ENCODE data around the gene CSK.

CSK gene

DNA sequence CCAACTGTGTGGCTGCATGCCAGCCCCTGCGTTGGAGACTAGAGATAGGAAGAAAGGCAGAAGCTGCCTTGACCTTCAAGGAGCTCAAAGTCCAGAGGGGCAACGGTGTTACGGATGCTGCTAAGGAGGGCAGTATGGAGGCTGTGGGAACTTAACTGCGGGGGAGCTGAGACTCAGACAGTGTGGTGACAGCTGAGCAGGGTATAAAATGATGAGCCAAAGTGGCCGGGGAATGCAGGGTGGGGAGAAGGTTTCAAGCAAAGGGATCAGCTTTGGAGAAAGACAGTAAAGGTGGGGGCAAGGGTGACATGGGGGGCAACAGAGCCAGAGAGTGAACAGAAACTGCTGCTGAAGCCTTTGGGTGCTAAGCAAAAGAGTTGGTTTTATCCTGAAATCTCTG is 39.5 kb upstream of the CSK start:
- no peak overlapping the region for H3K9ac ChIP-seq
- no peak overlapping the region for H3K4me2 ChIP-seq (ENCODE audit: low read length)
- H3K4me3 ChIP-seq (ENCODE audit: low read depth, low read length): no peak overlapping the region
- no peak overlapping the region for H2AFZ ChIP-seq
- TF ChIP-seq, protein P1, sequence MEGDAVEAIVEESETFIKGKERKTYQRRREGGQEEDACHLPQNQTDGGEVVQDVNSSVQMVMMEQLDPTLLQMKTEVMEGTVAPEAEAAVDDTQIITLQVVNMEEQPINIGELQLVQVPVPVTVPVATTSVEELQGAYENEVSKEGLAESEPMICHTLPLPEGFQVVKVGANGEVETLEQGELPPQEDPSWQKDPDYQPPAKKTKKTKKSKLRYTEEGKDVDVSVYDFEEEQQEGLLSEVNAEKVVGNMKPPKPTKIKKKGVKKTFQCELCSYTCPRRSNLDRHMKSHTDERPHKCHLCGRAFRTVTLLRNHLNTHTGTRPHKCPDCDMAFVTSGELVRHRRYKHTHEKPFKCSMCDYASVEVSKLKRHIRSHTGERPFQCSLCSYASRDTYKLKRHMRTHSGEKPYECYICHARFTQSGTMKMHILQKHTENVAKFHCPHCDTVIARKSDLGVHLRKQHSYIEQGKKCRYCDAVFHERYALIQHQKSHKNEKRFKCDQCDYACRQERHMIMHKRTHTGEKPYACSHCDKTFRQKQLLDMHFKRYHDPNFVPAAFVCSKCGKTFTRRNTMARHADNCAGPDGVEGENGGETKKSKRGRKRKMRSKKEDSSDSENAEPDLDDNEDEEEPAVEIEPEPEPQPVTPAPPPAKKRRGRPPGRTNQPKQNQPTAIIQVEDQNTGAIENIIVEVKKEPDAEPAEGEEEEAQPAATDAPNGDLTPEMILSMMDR (IDR thresholded peaks at IDR 0.05): no peak
- no peaks in the 10 kb centered on the region for H3K4me1 ChIP-seq
- no peaks in the 10 kb centered on the region for H3K36me3 ChIP-seq (ENCODE audit: control insufficient read depth, insufficient read depth, low read length)
- no peaks in the 10 kb centered on the region for H3K79me2 ChIP-seq
- no peaks in the 10 kb centered on the region for H3K9me3 ChIP-seq (ENCODE audit: control insufficient read depth, low read length)
- H3K27ac ChIP-seq: no peak overlapping the region
- no peaks in the 10 kb centered on the region for H3K27me3 ChIP-seq (ENCODE audit: control insufficient read depth, insufficient read depth, low read length)

DNA sequence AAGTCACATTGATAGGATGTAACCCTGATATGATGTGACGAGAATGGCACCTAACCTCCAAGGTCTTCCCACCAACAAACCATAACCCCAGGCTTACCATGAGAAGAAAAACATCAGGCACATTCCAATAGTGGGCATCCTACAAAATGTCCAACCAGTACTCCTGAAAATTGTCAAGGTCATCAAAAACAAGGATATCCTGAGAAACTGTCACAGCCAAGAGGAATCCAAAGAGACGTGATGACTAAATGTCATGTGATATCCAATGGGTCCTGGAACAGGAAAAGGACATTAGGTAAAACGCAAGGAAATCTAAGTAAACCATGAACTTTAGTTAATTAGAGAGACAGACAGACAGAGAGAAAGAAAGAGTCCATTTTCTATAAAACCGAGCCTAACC is 35.5 kb upstream of the CSK start:
- no peaks in the 10 kb centered on the region for H3K9me3 ChIP-seq (ENCODE audit: control insufficient read depth, low read length)
- no peak overlapping the region for H3K9ac ChIP-seq
- no peak overlapping the region for H3K27ac ChIP-seq
- no peak overlapping the region for H3K4me2 ChIP-seq (ENCODE audit: low read length)
- no peaks in the 10 kb centered on the region for H3K36me3 ChIP-seq (ENCODE audit: control insufficient read depth, insufficient read depth, low read length)
- H3K4me3 ChIP-seq (ENCODE audit: low read depth, low read length): no peak overlapping the region
- no peaks in the 10 kb centered on the region for H3K4me1 ChIP-seq
- TF ChIP-seq, protein P1 (IDR thresholded peaks at IDR 0.05): no peak
- no peak overlapping the region for H2AFZ ChIP-seq
- no peaks in the 10 kb centered on the region for H3K27me3 ChIP-seq (ENCODE audit: control insufficient read depth, insufficient read depth, low read length)
- no peaks in the 10 kb centered on the region for H3K79me2 ChIP-seq

DNA sequence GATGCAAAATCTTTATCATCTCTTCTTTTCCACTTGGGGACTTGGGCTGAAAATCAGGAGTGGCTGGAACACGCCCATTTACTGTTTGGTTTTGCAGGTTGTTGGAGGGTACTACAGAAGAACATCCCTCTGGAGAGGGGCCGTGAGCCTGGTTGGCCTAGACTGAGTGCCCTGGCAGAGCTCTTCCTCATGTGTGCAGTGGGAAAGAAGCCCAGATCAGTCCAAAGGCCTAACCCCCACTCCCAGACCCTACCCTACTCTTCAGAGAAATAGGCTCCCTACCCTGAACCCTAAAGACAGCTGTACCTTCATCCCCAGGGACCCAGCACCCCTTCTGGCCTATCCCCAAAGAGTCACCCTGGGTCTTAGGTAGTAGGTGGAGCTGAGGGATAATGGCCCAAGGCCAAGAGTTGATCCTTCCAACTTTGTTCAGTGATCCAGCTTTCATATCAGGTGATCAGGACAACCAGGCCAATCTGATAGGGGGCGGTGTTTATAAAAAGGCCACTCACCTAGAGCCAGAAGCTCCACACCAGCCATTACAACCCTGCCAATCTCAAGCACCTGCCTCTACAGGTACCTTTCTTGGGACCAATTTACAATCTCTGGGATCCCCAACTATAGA is 33.4 kb upstream of the CSK start, which contains the start of gene CYP1A2:
Gene CYP1A2, plus strand, starts transcription at position 524 of the 625 bp plus-strand sequence. CDS start 894 bp downstream, outside the sequence.
- TF ChIP-seq, protein P1 (IDR thresholded peaks at IDR 0.05): no peak
- Histone ChIP-seq H3K9me3 (ENCODE audit: control insufficient read depth, low read length) (no peaks in the 10 kb centered on the region), H3K27ac (no peak within 1 kb of the TSS), H3K4me2 (ENCODE audit: low read length) (no peak within 1 kb of the TSS), H3K4me3 (ENCODE audit: low read depth, low read length) (no peak within 1 kb of the TSS), H3K4me1 (no peaks in the 10 kb centered on the region), H2AFZ (no peak within 1 kb of the TSS), H3K79me2 (no peaks in the 10 kb centered on the region), H3K27me3 (ENCODE audit: control insufficient read depth, insufficient read depth, low read length) (no peaks in the 10 kb centered on the region), H3K36me3 (ENCODE audit: control insufficient read depth, insufficient read depth, low read length) (no peaks in the 10 kb centered on the region), H3K9ac (no peak within 1 kb of the TSS)

DNA sequence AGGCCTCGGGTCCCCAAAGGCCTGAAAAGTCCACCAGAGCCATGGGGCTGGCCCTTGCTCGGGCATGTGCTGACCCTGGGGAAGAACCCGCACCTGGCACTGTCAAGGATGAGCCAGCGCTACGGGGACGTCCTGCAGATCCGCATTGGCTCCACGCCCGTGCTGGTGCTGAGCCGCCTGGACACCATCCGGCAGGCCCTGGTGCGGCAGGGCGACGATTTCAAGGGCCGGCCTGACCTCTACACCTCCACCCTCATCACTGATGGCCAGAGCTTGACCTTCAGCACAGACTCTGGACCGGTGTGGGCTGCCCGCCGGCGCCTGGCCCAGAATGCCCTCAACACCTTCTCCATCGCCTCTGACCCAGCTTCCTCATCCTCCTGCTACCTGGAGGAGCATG is 32.0 kb upstream of the CSK start:
- no peak overlapping the region for H3K4me3 ChIP-seq (ENCODE audit: low read depth, low read length)

More for the DNA sequence above, 32.0 kb upstream of the CSK start:
- Histone ChIP-seq H3K27ac (no peak overlapping the region), H3K79me2 (no peaks in the 10 kb centered on the region), H3K4me1 (no peaks in the 10 kb centered on the region), H3K27me3 (ENCODE audit: control insufficient read depth, insufficient read depth, low read length) (no peaks in the 10 kb centered on the region), H3K36me3 (ENCODE audit: control insufficient read depth, insufficient read depth, low read length) (no peaks in the 10 kb centered on the region), H3K9me3 (ENCODE audit: control insufficient read depth, low read length) (no peaks in the 10 kb centered on the region), H3K4me2 (ENCODE audit: low read length) (no peak overlapping the region), H3K9ac (no peak overlapping the region), H2AFZ (no peak overlapping the region)
- TF ChIP-seq, protein P1 (IDR thresholded peaks at IDR 0.05): no peak

Data from parathyroid adenoma (tissue), 2 donors.